A549 (cell line): ENCODE results near the gene PRODH. TPM values are rescaled to one million over a fixed set of nuclear protein-coding genes. Genes with fewer than 3 reads are reported as not detected.
"Not testable (repeated sequence)": the region's sequence is repeated elsewhere in the genome, so short reads cannot be mapped to it uniquely, and the experiment has no call there.

Source experiments
- ATAC-seq, 2 experiments: fragments of 200-7000 bp in 1 of 2; fragments of >200 bp in 1 of 2; cut with Nextera tagmentation in 1 of 2; cut with Tn5 transposase in 1 of 2; 3 replicates each; pipeline versions ENCODE4 v1.8.0 to v1.9.1; 2018 to 2020; ENCODE audit warnings: mild to moderate bottlenecking in 1 of 2, moderate library complexity in 1 of 2
- CTCF ChIA-PET: fragments of 300-600 bp; sonication (Branson Sonifier 250); formaldehyde crosslinking; extraction: SDS; loops from one replicate; lab custom pipeline; 2021; ENCODE audit warnings: antibody characterized with exemption, inconsistent platforms; lab: Yijun Ruan, JAX
- POLR2A ChIA-PET: fragments of 350-600 bp; formaldehyde crosslinking; extraction: SDS; loops from one replicate; lab custom pipeline; 2021; ENCODE audit warnings: antibody characterized with exemption, inconsistent platforms; lab: Yijun Ruan, JAX
- DNase-seq, 2 experiments: peaks; one replicate each; pipeline versions ENCODE4 v3.0.0 to v3.0.0-alpha.2; 2011 to 2016; ENCODE audit warnings: low read depth in 1 of 2, low spot score in 1 of 2
- FAIRE-seq: peaks from 2 replicates; lab custom pipeline; 2011; peaks lifted over from hg19 to GRCh38; lab: Jason Lieb, UNC
- H3K27ac ChIP-seq, 2 experiments: fragments of >200 bp; sonication (Bioruptor Twin); formaldehyde crosslinking; 3 replicates each; pipeline ENCODE4 v1.5.1; 2016 to 2017
- H3K4me1 ChIP-seq: fragments of >200 bp; sonication (Bioruptor Twin); formaldehyde crosslinking; 3 replicates; pipeline ENCODE4 v1.6.1; 2016
- H3K4me2 ChIP-seq: fragments of >200 bp; sonication (Bioruptor Twin); formaldehyde crosslinking; 3 replicates; pipeline ENCODE4 v1.6.1; 2016
- H3K4me3 ChIP-seq: fragments of >200 bp; sonication (Bioruptor Twin); formaldehyde crosslinking; 3 replicates; pipeline ENCODE4 v1.5.1; 2016
- H3K9me3 ChIP-seq: fragments of >200 bp; sonication (Bioruptor Twin); formaldehyde crosslinking; 3 replicates; pipeline ENCODE4 v1.6.1; 2016
- WGBS: methylation state at CpG from one replicate; pipeline ENCODE4 v1.1.6; 2017; ENCODE audit errors: missing lambda C conversion rate; 5-methylcytosine and 5-hydroxymethylcytosine counted together
- polyA plus RNA-seq, 4 experiments: library from polyadenylated mRNA; depleted of rRNA in 3 of 4; stranded (reverse); fragments of >200 nt; fragmentation: RNase III in 1 of 4; extraction: RNeasy Plus Mini Kit Qiagen cat#74134 plus additional on column Dnase treatment in 1 of 4; gene quantifications; 2 replicates in 3 of 4; 3 replicates in 1 of 4; pipeline ENCODE4 v1.2.3, GENCODE V29; 2011 to 2017

The PRODH gene
- polyA plus RNA-seq, 2 of the 4 experiments (the other 2 are of a cell fraction) = 0.58 to 2.4 TPM

- FAIRE-seq, H3K9me3 ChIP-seq, H3K4me3 ChIP-seq, H3K4me2 ChIP-seq, H3K4me1 ChIP-seq, DNase-seq, POLR2A ChIA-PET, H3K27ac ChIP-seq, CTCF ChIA-PET, ATAC-seq: not testable (repeated sequence)
- no CpG with 5 or more reads among the region's 11 CpGs for WGBS
Observed at GRCh38 chr22:18960166-18960820, 24.2 kb upstream of the PRODH start.

- no CpG with 5 or more reads among the region's 12 CpGs for WGBS
- DNase-seq, POLR2A ChIA-PET, ATAC-seq, FAIRE-seq, H3K4me3 ChIP-seq, H3K4me1 ChIP-seq, H3K27ac ChIP-seq, CTCF ChIA-PET, H3K4me2 ChIP-seq, H3K9me3 ChIP-seq: not testable (repeated sequence)
Observed at GRCh38 chr22:18959741-18960140, 23.6 kb upstream of the PRODH start.

- 92% methylated on average over 2 of the region's 6 CpGs for WGBS
- CTCF ChIA-PET, ATAC-seq, H3K4me1 ChIP-seq, DNase-seq, H3K4me2 ChIP-seq, H3K27ac ChIP-seq, POLR2A ChIA-PET, FAIRE-seq, H3K4me3 ChIP-seq, H3K9me3 ChIP-seq: not testable (repeated sequence)
Observed at GRCh38 chr22:18959266-18959665, 23.2 kb upstream of the PRODH start.

GRCh38 chr22:18958738-18959137 is 22.6 kb upstream of the PRODH start:
- H3K27ac ChIP-seq, POLR2A ChIA-PET, H3K9me3 ChIP-seq, DNase-seq, H3K4me2 ChIP-seq, H3K4me3 ChIP-seq, H3K4me1 ChIP-seq, FAIRE-seq, ATAC-seq: not testable (repeated sequence)
- WGBS = 65% methylated on average over 14 of the region's 14 CpGs
- CTCF ChIA-PET = interaction anchor here (0.6 kb wide), 1 partner anchor 468 kb away, joined by 3 read pairs; no protein-coding TSS in a partner anchor

GRCh38 chr22:18958321-18958705 is 22.2 kb upstream of the PRODH start:
- CTCF ChIA-PET = interaction anchor here (0.6 kb wide), 1 partner anchor 469 kb away, joined by 3 read pairs; no protein-coding TSS in a partner anchor
- DNase-seq, H3K9me3 ChIP-seq, POLR2A ChIA-PET, H3K4me3 ChIP-seq, H3K4me1 ChIP-seq, FAIRE-seq, H3K27ac ChIP-seq, ATAC-seq, H3K4me2 ChIP-seq: not testable (repeated sequence)
- 69% methylated on average over 6 of the region's 18 CpGs for WGBS

GRCh38 chr22:18957621-18958320 is 21.7 kb upstream of the PRODH start:
- ATAC-seq, H3K4me2 ChIP-seq, FAIRE-seq, H3K9me3 ChIP-seq, DNase-seq, H3K27ac ChIP-seq, POLR2A ChIA-PET, H3K4me3 ChIP-seq, H3K4me1 ChIP-seq: not testable (repeated sequence)
- CTCF ChIA-PET = interaction anchor here (1.4 kb wide), 1 partner anchor 128 kb away, joined by 3 read pairs; no protein-coding TSS in a partner anchor
- WGBS = 83% methylated on average over 9 of the region's 18 CpGs

GRCh38 chr22:18956956-18957355 is 20.9 kb upstream of the PRODH start:
- H3K9me3 ChIP-seq, H3K4me3 ChIP-seq, DNase-seq, H3K4me1 ChIP-seq, H3K27ac ChIP-seq, H3K4me2 ChIP-seq, FAIRE-seq, POLR2A ChIA-PET, ATAC-seq: not testable (repeated sequence)
- WGBS = 60% methylated on average over 6 of the region's 15 CpGs
- CTCF ChIA-PET = interaction anchor here (0.7 to 1.4 kb wide), 2 partner anchors 128 to 673 kb away, joined by 3 read pairs; no protein-coding TSS in a partner anchor

GRCh38 chr22:18956121-18956895 is 20.2 kb upstream of the PRODH start:
- H3K4me2 ChIP-seq, FAIRE-seq, H3K9me3 ChIP-seq, H3K4me1 ChIP-seq, DNase-seq, H3K27ac ChIP-seq, ATAC-seq, POLR2A ChIA-PET, H3K4me3 ChIP-seq: not testable (repeated sequence)
- CTCF ChIA-PET = interaction anchor here (0.7 to 1.4 kb wide), 2 partner anchors 129 to 674 kb away, joined by 3 read pairs; no protein-coding TSS in a partner anchor
- WGBS = 70% methylated on average over 5 of the region's 15 CpGs
